Activated T-cell treated with anti-CD3 and anti-CD28 coated beads for 24 hours (primary cell): ENCODE measurements around the gene CACHD1.
"Not testable (repeated sequence)": the region's sequence is repeated elsewhere in the genome, so short reads cannot be mapped to it uniquely, and the experiment has no call there.

Experiments used
- DNase-seq: peaks from one replicate; pipeline ENCODE4 v3.0.0-alpha.2; 2020; ENCODE audit warnings: low read depth

CACHD1 gene

DNA sequence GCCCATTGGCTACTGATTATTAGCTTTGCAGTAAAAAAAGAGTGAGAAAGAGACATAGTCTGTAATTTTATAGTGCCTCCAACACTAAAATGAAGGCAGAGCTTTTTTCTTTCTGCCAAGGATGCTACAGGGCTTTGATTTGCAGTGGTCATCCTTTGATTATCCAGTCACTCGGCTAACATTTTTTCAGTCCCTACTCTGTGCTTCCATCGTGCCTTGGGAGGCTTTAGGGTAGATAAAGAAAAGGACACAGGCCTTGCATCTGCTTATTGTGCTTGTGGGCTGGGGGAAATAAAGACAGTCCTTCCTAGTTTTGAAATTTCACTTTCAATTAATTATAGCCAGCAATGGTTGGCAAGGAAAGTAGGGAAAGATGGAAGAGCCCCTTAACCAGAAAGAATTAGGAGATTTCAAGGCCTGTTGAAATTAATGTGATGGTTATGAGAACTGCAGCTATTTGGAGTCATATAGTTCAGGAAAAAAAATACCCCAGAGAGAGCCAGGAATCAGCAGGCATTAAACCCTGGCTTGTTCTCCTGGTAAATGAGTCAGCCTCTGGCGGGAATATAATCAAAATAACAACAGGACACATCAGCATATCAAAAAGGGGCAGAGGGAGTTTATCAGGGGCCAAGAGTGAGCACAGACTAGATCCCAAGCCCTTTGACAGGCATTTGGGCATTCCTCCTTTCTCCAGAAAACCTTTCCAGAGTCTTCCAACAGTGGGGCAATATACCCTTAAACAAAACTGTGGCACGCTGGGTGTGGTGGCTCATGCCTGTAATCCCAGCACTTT, 27.4 kb downstream of the CACHD1 start:
- DNase-seq = no peak

DNA sequence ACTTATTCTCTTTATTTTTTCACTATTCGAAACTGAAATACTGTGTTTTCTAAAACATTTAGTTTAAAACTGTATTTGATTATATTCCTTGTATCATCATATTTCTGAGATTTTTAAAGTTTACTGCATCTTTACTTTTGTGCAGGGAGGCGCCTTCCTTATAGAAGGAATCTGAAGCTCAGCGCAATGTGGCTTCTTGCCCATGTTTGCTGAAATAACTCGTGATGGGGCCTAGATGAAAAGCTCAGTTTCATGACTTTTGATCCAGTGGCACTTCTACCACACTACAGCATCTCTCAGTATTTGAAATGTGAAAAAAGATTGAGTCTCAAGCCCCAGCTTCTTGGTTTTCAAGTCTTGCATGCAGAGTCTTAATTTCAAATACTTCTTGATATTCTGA, 28.4 kb downstream of the CACHD1 start:
- DNase-seq = no peak

DNA sequence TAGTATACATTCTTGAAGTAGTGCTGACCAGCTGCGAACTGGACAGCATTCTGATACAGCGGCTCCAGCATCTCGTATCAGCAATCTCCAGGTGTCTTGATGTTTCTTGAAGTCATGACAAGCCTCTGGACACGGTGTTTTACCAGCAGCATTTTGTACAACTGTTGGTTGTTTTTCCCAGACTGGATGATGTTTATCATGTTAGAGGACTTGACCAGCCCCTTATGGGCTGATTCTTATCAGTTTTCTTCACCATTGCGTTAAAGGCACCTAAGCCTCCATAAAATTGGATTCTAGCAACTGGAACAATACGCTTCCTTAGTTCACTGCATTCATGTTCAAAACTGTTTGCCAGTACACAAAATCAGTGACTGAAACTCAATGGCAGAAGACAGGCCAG, 29.1 kb downstream of the CACHD1 start:
- no peak for DNase-seq

DNA sequence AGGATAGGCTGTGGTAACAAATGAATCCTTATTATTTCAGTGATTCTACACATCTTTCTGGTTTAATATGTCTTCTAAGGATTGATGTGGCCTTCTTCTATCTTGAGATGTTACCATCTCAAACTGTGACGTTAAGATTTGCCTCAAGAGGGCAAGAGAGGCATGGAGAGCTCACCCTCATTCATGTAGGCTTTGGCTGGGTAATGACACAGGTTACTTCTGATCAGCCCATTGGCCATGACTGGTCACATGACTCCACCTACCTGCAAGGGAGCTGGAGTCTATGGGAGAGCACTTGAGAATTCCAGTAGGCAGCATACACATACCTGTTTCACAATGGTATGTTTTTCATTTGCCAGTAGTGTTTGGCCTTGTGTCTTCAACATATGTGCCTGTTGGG, 30.0 kb downstream of the CACHD1 start:
- no peak for DNase-seq

DNA sequence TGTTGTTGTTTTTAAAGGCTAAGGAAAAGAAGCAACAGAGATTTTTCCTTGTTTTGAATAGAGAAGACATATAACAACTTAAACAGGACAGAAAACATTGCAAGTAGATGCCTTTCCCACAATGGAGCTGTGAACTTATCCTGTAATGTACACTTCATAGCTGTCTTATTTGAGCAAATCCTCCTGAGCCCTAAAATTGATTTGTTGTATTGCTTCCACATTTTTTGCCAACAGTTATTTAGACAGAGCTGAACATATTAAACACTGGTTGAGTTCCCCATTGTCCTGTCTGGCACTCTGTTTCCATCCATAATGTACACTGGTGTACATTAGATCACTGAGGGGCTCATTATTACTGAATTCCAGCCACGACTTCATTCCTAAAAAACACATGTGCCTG, 32.2 kb downstream of the CACHD1 start:
- no peak for DNase-seq

DNA sequence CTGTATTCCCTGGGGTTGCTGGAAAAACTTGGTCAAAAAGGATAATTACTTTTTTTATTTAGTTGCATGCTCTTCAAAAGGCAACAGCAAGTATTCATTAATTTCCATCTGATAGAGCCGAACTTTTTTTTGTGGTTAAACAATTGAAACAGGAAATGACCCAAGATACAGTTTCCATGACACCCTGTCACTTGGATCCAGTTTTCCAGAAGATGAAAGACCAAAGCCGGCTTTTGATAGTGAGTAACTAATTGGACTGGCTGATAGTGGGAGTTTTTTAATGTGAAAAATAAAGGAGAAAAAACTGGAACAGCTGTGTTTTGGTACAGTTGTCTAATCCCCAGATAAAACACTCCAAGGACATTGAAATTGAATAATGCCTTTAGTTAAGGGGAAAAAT, 33.0 kb downstream of the CACHD1 start:
- DNase-seq = no peak

DNA sequence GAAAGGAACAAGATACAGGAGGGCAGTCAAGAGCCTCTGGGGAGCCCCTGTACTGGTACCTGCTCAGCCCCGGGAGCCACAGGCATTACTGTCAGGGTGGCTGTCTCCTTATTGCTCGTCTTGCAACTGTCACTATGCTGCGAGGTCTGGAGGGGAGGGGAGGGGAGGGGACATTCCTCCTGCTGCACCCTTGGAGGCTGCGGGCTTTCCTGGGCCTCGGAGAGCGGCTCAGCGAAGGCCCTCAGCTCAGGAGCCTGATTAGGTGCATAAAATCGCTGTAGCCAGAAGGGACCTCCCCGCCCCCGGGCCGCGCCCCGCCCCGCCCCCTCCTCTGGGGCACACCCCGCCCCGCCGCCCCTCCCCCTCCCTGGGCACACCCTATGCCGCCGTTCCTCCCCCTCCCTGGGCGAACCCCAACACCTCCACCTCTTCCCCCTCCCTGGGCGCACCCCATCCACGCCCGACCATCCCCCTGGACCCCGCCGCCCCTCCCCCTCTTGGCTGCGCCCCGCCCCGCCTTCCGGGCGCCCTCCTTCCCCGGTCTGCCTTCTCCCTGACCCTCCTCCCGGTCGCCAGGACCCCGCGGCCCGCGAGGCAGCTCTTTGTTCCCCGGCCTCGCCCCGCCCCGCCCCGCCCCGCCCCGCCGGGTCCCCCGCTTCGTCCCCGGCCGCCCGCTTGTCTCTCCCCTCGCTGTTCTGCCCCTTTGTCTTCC, 35.5 kb downstream of the CACHD1 start:
- DNase-seq = peak; percentile 16

DNA sequence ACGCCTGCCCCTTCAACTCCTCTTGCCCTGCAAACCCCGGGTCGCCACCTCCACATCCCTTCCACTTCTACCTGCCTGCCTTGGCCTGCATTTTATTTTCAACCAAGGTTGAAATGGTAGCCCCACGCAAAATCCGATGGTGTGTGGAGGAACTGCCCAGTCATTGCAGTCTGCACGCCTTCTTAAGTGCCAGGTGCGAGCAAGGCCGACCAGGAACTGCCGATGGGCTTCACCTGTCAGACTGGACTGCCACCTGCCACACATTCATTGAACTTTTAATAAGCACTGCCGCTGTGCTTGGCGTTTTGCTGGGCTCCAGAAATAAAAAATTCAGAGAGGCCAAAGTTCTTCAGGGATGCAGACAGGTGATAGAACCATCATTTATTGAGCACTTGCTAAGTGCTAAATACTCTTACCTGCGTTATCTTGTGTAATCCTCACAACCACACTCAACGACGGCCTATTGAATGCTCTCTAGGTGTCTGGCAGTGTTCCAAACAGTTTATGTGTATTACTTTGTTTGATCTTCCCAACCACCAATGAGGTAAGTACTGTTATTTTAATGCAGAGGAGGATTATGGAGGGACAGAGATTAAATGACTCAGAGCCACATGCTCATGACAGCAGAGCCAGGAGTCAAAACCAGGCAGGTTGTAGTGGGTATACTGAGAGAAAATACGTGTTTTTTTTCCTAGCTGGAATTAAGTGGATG, 36.2 kb downstream of the CACHD1 start:
- DNase-seq = no peak

DNA sequence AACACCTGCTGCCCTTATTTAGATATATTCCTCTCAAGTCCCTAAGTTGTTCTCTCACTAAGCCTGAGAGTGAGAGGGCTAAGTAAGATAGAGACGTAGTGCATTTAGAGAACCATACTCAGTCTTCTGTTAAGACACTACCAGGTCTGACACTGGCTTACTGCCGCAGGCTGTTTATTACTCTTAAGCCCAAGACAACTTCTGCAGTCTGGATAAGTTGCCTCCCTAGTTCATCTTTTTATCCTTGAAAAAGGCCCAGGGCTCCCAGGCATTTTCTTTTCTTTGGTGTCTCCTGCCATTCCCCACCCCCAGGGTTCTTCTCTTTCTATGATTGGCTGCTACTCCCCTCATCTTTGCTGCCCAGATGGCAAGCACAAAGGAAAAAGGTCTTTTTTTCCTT, 38.7 kb downstream of the CACHD1 start:
- DNase-seq = no peak

DNA sequence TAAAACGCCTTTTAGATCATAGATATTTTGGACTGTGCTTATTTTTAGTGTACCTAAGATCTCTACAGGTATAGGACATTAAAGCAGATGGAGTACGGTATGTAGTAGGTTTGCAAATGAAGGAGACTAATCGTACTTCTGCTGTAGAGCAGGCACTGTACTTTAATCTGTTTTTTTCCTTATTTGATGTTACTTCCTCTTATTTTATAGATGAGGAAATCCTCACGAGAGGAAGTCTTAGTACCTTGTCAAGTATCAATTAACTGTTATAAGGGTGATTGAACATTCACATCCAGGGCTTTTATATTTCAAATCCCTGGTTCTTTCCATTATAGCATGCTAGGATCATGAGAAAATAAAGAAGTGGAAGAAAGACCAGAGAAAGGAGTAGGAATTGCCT, 41.1 kb downstream of the CACHD1 start:
- no peak for DNase-seq

DNA sequence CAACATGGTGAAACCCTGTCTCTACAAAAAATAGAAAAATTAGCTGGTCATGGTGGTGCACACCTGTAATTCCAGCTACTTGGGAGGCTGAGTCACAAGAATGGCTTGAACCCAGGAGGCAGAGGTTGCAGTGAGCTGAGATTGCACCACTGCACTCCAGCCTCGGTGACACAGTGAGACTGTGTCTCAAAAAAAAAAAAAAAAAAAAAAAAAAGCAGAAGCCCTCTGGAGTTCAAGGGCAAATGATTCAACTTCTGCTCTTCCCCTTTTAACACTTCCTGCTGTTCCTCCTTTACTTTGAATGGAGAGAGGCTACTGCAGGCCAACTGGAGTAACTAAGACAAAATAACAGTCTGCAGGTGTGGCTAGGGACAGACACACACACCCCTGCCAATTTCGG, 42.3 kb downstream of the CACHD1 start:
- not testable (repeated sequence) for DNase-seq

DNA sequence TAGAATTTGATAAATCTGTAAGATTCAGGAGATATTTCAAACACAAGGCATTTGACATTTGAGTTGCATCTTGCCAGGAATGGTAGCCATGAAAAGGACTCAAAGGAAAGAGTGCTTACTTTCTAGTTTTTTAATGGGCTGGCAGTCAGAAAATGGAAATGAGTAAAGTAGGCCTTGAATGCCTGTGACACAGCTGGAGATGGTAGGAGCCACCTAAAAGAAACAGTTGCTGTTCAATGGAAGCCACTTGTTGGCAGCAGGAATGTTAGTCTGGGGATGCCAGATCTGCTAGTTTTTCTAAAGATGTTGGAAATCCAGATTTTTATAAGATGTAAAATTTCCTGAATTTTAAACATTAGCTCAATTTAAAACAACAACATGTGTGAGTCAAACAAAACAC, 43.6 kb downstream of the CACHD1 start:
- DNase-seq = no peak

DNA sequence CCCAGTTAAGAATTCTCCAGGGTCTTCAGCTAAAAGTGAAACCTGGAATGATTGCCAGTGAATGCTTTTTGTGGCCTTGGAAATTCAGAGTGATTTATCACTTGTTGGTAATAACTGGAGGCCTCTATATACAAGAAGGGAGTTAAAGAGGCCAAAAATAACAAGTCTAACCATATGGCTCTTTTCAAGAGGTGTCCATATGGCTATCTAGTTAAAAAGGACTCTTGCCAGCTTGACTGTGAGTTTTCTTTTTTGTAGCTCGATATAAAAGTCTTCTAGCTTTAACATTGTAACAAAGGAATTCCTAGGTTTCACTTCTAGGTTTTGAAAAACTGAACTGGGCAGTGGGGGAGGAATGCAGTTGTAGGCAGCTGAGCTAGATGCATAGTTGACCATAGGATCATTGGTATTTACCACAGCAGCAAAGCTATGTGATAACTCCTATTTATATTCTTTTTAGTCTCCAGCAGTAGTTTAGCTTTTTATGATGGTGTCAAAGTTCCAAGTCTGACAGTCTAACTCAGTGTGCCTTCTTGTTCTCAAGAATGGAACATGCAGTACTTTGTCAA, 44.4 kb downstream of the CACHD1 start:
- no peak for DNase-seq

DNA sequence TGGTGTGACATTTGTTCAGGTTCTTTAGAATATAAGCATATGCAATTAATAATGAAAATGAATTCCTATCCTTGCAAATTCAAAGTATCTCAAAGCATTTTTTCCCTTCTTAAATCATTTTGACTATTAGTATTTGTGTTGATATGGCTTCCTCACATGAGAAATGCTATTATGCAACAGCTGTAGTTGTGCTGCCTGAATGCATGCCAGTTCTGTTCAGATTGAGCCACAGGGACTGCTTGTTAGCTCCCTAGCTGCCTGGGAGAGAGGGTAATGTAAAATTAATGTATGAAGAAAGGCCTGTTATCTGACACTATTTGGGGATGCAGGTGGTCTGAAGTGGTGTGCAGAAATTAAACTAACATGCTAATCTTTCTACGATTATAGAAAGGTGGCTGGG, 45.5 kb downstream of the CACHD1 start:
- no peak for DNase-seq

DNA sequence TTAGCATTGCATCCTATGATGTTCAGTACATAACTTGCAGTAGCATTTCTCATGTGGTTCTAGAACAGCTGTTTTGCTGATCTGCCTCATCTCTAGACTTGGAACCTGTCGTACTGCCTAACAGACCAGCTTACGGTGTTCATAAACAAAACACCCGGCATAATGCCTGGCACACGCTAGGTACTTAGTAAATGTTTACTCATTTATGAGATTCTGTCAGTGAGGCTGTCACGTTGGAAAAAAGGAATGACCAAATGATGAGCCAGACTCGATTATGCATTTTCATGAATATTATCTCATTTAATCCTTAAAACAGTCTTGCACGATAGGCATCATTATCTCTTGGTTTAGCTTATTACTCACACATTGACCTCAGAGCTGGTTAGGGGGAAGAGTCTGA, 46.4 kb downstream of the CACHD1 start:
- DNase-seq = no peak

DNA sequence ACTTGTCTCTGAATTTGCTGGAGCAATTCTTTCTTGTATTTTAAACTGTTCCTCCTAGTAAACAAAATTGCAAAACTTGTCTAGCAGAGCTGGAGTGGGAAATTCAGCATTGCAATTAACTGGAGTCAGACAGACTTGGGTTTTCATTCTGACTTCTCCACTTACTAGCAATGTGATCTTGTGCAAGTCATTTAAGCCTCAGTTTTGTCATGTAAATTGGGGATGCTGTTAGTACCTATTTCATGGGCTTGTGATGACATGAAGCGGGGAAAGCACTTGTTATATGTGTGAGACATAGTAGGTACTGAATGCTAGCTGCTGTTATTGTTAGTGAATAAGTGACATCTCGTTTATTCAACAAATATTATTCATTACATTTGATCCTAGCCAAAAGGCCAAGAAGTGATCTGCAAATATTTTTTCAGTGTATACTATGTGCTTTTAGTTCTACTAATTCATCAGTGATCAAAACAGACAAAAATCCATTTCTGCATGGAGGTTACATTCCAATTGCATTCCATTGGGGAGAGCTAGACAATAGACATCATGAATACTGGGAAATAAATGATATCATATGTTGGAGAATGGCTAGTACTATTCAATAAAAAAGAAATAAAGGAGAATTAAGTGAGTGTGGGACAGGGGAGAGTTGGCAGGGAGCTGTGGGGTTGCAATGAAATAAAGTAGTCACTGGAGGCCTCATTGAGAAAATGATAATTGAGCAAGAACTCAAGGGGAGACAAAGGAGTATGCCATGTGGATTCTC, 47.1 kb downstream of the CACHD1 start:
- DNase-seq = no peak

DNA sequence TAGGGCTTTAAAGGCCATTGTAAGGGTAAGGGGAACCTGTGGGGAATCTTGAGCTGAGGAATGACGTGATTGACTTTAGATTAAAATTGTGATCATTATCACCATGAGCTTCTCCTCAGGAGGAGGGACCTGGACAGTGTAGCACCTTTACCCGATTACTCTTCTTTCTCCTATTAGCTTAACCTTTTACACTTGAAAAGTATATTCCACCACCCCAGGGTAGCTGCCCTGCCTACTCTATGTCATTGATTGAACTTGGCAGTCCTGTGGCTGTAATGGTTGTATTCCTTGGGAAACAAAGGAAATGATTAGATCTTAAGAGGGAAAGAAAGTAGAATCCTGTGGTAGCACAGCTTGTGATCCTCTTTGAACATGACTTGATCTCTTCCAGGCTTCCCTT, 47.7 kb downstream of the CACHD1 start:
- DNase-seq = no peak

DNA sequence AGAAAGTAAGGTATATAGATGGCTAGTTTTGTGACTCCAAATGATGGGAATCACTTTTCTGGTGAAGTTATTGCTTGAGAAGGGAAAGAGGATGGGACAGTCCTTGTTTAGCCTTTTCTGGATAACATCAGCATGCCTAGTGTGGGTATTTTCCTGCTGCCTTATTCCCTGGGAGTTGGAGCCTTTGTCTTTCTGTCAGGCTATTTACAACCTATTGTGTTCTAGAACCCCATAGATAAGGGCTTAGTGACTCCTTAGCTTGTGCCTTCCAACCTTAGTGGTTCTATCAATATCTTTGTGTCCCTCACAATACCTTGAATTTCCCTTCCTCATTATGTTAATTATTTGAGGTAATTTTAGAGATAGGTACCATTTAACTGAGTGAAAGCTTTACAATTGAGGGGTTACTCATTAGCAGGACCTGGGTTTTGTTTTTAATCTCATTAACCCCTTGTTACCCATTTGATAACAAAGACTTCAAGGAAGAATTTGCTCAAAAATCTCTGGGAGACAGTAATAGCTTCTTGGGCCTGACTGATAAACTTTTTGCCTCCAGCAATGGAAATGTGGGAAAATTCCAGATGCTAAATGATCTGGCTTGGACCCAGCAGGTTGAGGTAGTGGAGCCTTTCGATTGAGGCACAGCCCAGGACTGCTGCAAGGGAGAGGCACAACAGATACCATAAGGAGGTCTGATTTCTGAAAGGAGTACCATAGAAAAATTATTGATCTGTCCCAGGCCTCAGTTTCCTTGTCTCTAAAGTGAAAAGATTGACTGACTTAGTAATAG, 49.0 kb downstream of the CACHD1 start:
- no peak for DNase-seq

DNA sequence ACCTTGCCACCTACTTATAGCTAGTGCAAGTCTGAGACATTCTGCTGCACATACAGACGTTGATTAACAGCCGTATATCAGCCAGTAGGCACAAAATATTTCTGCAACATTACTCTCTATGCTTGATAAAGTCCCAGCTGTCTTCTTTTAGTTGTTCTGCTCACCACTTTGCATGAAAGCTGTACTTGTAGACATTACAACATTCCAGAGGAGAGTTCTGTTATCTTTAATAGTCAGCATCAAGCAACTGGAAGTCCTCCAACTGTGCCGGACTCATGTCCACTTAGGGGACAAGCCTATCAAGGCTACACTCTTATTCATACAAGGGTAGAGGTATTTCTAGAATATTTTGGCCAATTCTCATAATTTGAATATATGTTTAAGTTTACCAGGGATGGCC, 50.0 kb downstream of the CACHD1 start:
- DNase-seq = no peak

DNA sequence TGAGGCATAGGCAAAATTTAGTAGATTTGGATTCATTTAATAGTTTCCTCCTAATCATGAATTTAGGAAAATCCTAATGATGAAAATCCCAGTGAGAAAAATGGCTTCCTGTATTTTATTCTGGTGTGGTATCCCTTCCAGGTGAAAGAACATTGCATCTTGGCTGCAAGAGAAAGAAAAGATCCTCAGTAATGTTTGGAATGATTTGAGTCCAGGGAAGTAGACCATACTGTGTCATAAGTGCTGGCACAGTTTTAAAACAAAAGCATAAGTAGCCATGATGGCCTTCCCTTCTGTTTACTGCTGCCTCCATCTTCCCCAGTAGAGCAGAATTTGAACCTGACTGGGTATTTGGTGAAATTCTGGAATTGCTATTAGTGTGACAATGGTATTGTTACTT, 52.8 kb downstream of the CACHD1 start:
- no peak for DNase-seq
